OCI-LY3 (cell line): Measurements from ENCODE around the gene NRXN3.

Experiments used
- EZH2phosphoT487 ChIP-seq: fragments of 200-600 bp; shearing (Covaris generic); IDR thresholded peaks from 2 replicates; pipeline ENCODE4 v1.6.1; 2018; ENCODE audit warnings: antibody characterized with exemption, mixed run types, low read depth
- TF ChIP-seq, protein P1 (sequence below): fragments of 200-600, 300-600 bp; sonication (generic); IDR thresholded peaks from 2 replicates; pipeline ENCODE4 v1.5.1; 2014; ENCODE audit warnings: antibody characterized with exemption, low read length, low read depth

DNA sequence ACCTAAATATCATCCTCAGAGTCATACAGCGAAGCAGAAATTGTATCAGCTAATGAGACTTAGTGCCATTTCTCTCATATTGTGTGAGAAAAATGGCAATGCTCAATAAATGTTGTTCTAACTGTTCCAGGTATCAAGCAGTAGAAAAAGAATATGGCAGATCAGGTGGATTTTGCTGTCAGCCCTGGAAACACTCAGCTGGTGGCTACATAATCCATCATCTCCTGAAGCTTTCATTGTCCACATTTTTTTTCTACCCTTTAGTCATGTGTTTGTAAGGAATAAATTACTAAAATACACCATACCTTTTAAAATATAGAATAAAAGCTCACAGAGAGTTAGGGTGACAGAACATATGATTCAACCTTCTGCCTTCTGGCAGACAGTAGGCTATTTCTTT is 1200.8 kb downstream of the NRXN3 start:
- TF ChIP-seq, protein P1, sequence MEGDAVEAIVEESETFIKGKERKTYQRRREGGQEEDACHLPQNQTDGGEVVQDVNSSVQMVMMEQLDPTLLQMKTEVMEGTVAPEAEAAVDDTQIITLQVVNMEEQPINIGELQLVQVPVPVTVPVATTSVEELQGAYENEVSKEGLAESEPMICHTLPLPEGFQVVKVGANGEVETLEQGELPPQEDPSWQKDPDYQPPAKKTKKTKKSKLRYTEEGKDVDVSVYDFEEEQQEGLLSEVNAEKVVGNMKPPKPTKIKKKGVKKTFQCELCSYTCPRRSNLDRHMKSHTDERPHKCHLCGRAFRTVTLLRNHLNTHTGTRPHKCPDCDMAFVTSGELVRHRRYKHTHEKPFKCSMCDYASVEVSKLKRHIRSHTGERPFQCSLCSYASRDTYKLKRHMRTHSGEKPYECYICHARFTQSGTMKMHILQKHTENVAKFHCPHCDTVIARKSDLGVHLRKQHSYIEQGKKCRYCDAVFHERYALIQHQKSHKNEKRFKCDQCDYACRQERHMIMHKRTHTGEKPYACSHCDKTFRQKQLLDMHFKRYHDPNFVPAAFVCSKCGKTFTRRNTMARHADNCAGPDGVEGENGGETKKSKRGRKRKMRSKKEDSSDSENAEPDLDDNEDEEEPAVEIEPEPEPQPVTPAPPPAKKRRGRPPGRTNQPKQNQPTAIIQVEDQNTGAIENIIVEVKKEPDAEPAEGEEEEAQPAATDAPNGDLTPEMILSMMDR: no peak
- no peak for TF ChIP-seq EZH2phosphoT487
